Esophagus squamous epithelium (tissue), 5 donors: ENCODE data around the gene LRRC10. TPM values are rescaled to one million over a fixed set of nuclear protein-coding genes. Genes with fewer than 3 reads are reported as not detected.

Source experiments
- DNase-seq: peaks from one replicate; lab custom pipeline; 2025; lab: John Stamatoyannopoulos, UW
- H3K27ac ChIP-seq, 4 donors: fragments of 200-600 bp; sonication (generic); one replicate each; pipeline ENCODE4 v1.5.1; 2016 to 2019; ENCODE audit warnings: mild to moderate bottlenecking in 1 of 4
- H3K27me3 ChIP-seq, 4 donors: fragments of 200-600 bp; sonication (generic); 1 replicate in 3 of 4; 2 replicates in 1 of 4; pipeline versions ENCODE4 v1.5.1 to v1.6.0; 2017 to 2021; ENCODE audit warnings: antibody characterized with exemption in 1 of 4
- H3K36me3 ChIP-seq, 3 donors: fragments of 200-600 bp; sonication (generic); one replicate each; pipeline ENCODE4 v1.5.1; 2016 to 2019
- H3K4me1 ChIP-seq, 3 donors: fragments of 200-600 bp; sonication (generic); one replicate each; pipeline ENCODE4 v1.5.1; 2017 to 2019
- H3K4me3 ChIP-seq, 4 donors: fragments of 200-600 bp; sonication (generic); 1 replicate in 3 of 4; 2 replicates in 1 of 4; pipeline ENCODE4 v1.5.1; 2016 to 2019; ENCODE audit warnings: mild to moderate bottlenecking in 2 of 4, moderate library complexity in 1 of 4
- H3K9me3 ChIP-seq, 3 donors: fragments of 200-600 bp; sonication (generic); one replicate each; pipeline ENCODE4 v1.5.1; 2016 to 2019
- CTCF ChIP-seq, 6 experiments: fragments of 450-650 bp in 4 of 6; fragments of 200-600 bp in 2 of 6; sonication (generic) in 2 of 6; IDR thresholded peaks; one replicate each; pipeline ENCODE4 v1.5.1; 2016 to 2019; ENCODE audit warnings: antibody characterized with exemption in 6 of 6, mild to moderate bottlenecking in 4 of 6, moderate library complexity in 4 of 6
- POLR2A ChIP-seq, 4 donors: fragments of 450-650 bp; IDR thresholded peaks; one replicate each; pipeline ENCODE4 v1.6.1; 2017; ENCODE audit warnings: antibody characterized with exemption in 4 of 4, mild to moderate bottlenecking in 4 of 4, moderate library complexity in 3 of 4
- WGBS, 2 donors: methylation state at CpG; one replicate each; pipeline ENCODE4 v1.1.5; 2018; 5-methylcytosine and 5-hydroxymethylcytosine counted together
- intact Hi-C: fragments of 100-400 bp; cut with DNase I; formaldehyde crosslinking; loops from one replicate; pipeline ENCODE4 v1.15.0; 2022
- total RNA-seq, 4 donors: library from RNA; depleted of rRNA; stranded (reverse); fragments of >200 nt; gene quantifications; one replicate each; pipeline ENCODE4 v1.1.0, GENCODE V29; 2016
- donor health status: DM: yes; HTN: yes; CAD: no.

LRRC10 gene
- total RNA-seq, 4 donors from 2014 or later, result not detected

- Histone ChIP-seq H3K4me1 (no peaks in the 10 kb centered on the region), H3K4me3 (no peak overlapping the region), H3K9me3 (no peaks in the 10 kb centered on the region), H3K36me3 (peaks cover 4 to 58% (median 33%) of the 10 kb centered on the region in 3 donors), H3K27ac (no peak overlapping the region), H3K27me3 (no peaks in the 10 kb centered on the region)
- no peak for DNase-seq
- intact Hi-C loops, result no loop called here
- TF ChIP-seq CTCF (IDR thresholded peaks at IDR 0.05) (no peak), POLR2A (IDR thresholded peaks at IDR 0.05) (no peak)
Measured at GRCh38 chr12:69602954-69603353, 7.8 kb downstream of the LRRC10 start.

- H3K9me3 ChIP-seq, result no peaks in the 10 kb centered on the region
- no peak for DNase-seq
- peaks cover 4 to 66% (median 41%) of the 10 kb centered on the region in 3 donors for H3K36me3 ChIP-seq
- H3K27me3 ChIP-seq, result no peaks in the 10 kb centered on the region
- WGBS, 2 donors, result 80 to 84% methylated on average over 6 of the region's 6 CpGs
- no peak for TF ChIP-seq POLR2A (IDR thresholded peaks at IDR 0.05)
- TF ChIP-seq CTCF (IDR thresholded peaks at IDR 0.05), result no peak
- no peak overlapping the region for H3K27ac ChIP-seq
- intact Hi-C loops, result no loop called here
- H3K4me1 ChIP-seq, result no peaks in the 10 kb centered on the region
- no peak overlapping the region for H3K4me3 ChIP-seq
Measured at GRCh38 chr12:69601962-69602685, 8.6 kb downstream of the LRRC10 start.

- no peak overlapping the region for H3K27ac ChIP-seq
- H3K36me3 ChIP-seq, result peaks cover 4 to 79% (median 43%) of the 10 kb centered on the region in 3 donors
- no peak for TF ChIP-seq POLR2A (IDR thresholded peaks at IDR 0.05)
- no peak for TF ChIP-seq CTCF (IDR thresholded peaks at IDR 0.05)
- no peak for DNase-seq
- H3K27me3 ChIP-seq, result no peaks in the 10 kb centered on the region
- intact Hi-C loops, result no loop called here
- no peak overlapping the region for H3K4me3 ChIP-seq
- H3K9me3 ChIP-seq, result no peaks in the 10 kb centered on the region
- no peaks in the 10 kb centered on the region for H3K4me1 ChIP-seq
Measured at GRCh38 chr12:69600804-69601203, 9.9 kb downstream of the LRRC10 start.

GRCh38 chr12:69598174-69598753, 12.4 kb downstream of the LRRC10 start:
- WGBS, 2 donors, result 58 to 67% methylated on average over 4 of the region's 4 CpGs
- Histone ChIP-seq H3K4me1 (no peaks in the 10 kb centered on the region), H3K9me3 (no peaks in the 10 kb centered on the region), H3K27ac (no peak overlapping the region), H3K4me3 (no peak overlapping the region), H3K36me3 (peaks cover 4 to 100% (median 59%) of the 10 kb centered on the region in 3 donors), H3K27me3 (no peaks in the 10 kb centered on the region)
- intact Hi-C loops, result no loop called here
- TF ChIP-seq CTCF (IDR thresholded peaks at IDR 0.05), result no peak
- TF ChIP-seq POLR2A (IDR thresholded peaks at IDR 0.05), result no peak
- no peak for DNase-seq

- Histone ChIP-seq H3K4me1 (no peaks in the 10 kb centered on the region), H3K27ac (no peak overlapping the region), H3K27me3 (no peaks in the 10 kb centered on the region), H3K36me3 (peaks cover 4 to 100% (median 67%) of the 10 kb centered on the region in 3 donors), H3K9me3 (no peaks in the 10 kb centered on the region), H3K4me3 (no peak overlapping the region)
- no peak for TF ChIP-seq POLR2A (IDR thresholded peaks at IDR 0.05)
- no peak for TF ChIP-seq CTCF (IDR thresholded peaks at IDR 0.05)
- intact Hi-C loops, result no loop called here
- 97% methylated on average over 2 of the region's 2 CpGs for WGBS, 2 donors
- DNase-seq, result no peak
Measured at GRCh38 chr12:69595689-69596088, 15.0 kb downstream of the LRRC10 start.
